Activated naive CD8-positive, alpha-beta T cell (primary cell): ENCODE measurements around the gene CSTPP1.
"Not testable (repeated sequence)": the region's sequence is repeated elsewhere in the genome, so short reads cannot be mapped to it uniquely, and the experiment has no call there.

Source experiments
- H3K27ac Mint-ChIP-seq: one replicate; pipeline ENCODE4 v1.8.0; 2021; ENCODE audit warnings: mixed read lengths
- H3K27me3 Mint-ChIP-seq: one replicate; pipeline ENCODE4 v1.8.0; 2021; ENCODE audit warnings: mixed read lengths
- H3K36me3 Mint-ChIP-seq: one replicate; pipeline ENCODE4 v1.8.0; 2021; ENCODE audit warnings: mixed read lengths
- H3K4me1 Mint-ChIP-seq: one replicate; pipeline ENCODE4 v1.8.0; 2021; ENCODE audit warnings: low read depth, mixed read lengths
- H3K4me3 Mint-ChIP-seq: one replicate; pipeline ENCODE4 v1.8.0; 2021; ENCODE audit warnings: mild to moderate bottlenecking, mixed read lengths
- H3K9me3 Mint-ChIP-seq: one replicate; pipeline ENCODE4 v1.8.0; 2021; ENCODE audit warnings: low read depth, mixed read lengths

Gene CSTPP1

GRCh38 chr11:47185305-47186075 is 248.9 kb downstream of the CSTPP1 start:
- Mint-ChIP-seq H3K27ac (no peak overlapping the region), H3K27me3 (peaks cover 5% of the 10 kb centered on the region), H3K4me3 (peak overlapping the region; percentile 51), H3K36me3 (no peaks in the 10 kb centered on the region), H3K9me3 (no peaks in the 10 kb centered on the region), H3K4me1 (peaks cover 10% of the 10 kb centered on the region)

DNA sequence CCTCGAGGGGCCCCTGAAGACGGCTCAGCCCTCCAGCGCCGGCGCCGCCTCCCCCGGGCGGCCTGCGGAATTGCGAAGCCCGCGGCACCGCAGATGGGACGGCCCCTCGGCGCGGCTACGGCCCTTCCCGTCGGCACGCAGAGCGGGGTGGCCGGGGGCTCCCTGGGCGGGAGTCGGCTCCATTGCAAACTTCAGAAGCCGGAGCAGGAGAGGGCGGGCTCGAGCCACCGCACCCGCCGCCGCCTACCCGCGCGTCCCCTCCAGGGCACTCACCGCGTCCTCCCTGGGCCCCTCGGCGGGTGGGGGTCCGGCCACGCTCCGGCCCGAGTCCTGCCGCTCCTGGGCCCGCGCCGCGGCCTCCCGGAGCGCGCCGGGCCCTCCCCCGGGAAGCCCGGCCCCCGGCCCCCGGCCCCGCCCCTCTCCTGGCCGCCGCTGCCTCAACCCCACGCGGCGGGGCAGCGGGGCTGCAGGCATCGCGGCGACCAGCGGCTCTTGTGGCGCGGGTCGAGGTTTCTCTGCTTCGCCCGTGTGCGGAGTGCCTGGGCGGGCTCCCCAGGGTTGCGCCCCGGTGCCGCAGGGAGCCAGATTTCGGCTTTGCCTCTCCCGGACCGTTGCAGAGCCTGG is 249.6 kb downstream of the CSTPP1 start, which contains the start of gene PACSIN3:
Gene PACSIN3 (minus strand): TSS at position 359 of the 624 bp plus-strand sequence. CDS start 3,707 bp downstream, outside the sequence.
- Mint-ChIP-seq H3K27ac (peak within 1 kb of the TSS; percentile 66), H3K27me3 (peaks cover 5% of the 10 kb centered on the region)

DNA sequence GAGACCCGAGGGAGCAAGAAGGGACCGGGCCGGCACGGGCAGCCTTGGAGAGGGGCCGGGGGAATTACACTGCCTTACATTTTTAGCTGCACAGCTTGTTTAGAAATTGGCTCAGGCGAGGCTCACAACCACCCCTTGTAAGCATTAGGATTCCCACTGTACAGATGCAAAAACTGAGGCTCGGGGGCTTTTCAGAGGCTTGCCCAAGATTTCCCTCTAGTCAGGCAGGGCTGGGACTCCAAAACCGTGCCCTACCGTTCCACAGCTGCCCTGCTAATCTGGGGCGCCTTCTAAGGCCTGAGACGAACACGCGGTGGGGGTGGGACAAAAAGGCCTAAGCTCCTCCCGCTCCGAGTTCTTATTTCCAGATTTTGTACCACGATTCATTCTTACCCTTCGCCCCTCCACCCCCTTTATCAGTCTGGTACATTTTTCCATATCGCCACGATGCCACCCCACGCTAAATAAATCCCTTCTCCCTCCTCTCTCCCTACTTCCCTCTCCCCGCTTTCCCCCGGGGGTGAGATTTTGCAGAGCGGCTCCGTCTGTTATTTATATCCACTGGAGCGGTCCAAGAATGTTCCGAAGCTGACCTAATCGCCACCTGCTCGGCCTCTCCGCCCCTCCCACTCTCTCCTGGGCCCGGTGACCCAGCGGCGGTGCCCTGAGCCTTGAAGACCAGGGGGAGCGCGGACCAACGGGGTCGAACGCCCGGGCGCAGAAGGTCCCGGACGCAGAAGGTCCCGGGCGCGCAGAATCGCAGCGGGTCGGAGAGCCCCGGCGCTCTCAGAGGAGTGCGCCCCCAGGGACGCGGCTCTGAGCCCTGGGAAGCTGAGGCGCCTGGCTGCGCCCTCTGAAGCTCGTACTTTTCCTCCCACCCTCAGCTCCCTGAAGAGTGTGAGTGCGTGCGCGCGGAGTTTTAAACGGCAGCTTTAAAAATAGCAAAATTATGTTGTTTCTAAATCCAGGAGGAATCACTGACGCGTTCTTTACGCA is 250.4 kb downstream of the CSTPP1 start:
- H3K27me3 Mint-ChIP-seq: peaks cover 5% of the 10 kb centered on the region
- peak overlapping the region; percentile 82 for H3K4me3 Mint-ChIP-seq
- H3K9me3 Mint-ChIP-seq: no peaks in the 10 kb centered on the region
- H3K36me3 Mint-ChIP-seq: no peaks in the 10 kb centered on the region
- peaks cover 10% of the 10 kb centered on the region for H3K4me1 Mint-ChIP-seq
- H3K27ac Mint-ChIP-seq: peak overlapping the region; percentile 66

More for the DNA sequence above, 249.6 kb downstream of the CSTPP1 start, which contains the start of gene PACSIN3:
- Mint-ChIP-seq H3K4me3 (peak within 1 kb of the TSS; percentile 82), H3K36me3 (no peaks in the 10 kb centered on the region), H3K9me3 (no peaks in the 10 kb centered on the region), H3K4me1 (peaks cover 10% of the 10 kb centered on the region)

GRCh38 chr11:47187723-47188122 is 251.2 kb downstream of the CSTPP1 start:
- no peaks in the 10 kb centered on the region for H3K36me3 Mint-ChIP-seq
- peaks cover 10% of the 10 kb centered on the region for H3K4me1 Mint-ChIP-seq
- no peaks in the 10 kb centered on the region for H3K9me3 Mint-ChIP-seq
- peak overlapping the region; percentile 82 for H3K4me3 Mint-ChIP-seq
- H3K27ac Mint-ChIP-seq: no peak overlapping the region
- peaks cover 5% of the 10 kb centered on the region for H3K27me3 Mint-ChIP-seq

DNA sequence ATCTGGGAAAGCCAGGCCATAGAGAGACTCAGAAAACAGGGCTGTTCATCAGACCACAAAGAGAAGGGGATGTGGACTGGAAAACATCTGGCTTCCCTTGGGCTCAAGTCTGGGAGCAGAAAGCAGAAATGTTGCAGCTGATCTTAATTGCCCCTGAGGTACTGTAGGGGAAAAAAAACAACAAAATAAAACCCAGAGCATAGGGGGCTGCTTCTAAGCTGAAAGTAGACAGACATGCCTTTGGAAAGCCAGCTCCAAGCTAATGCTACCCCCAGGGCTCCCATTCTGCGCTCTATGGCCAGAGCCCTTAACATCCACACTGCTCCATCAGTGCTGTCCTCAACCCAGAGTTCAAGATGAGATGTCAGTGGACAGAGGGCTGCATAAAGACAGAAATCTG is 251.7 kb downstream of the CSTPP1 start:
- no peaks in the 10 kb centered on the region for H3K36me3 Mint-ChIP-seq
- H3K27ac Mint-ChIP-seq: no peak overlapping the region
- H3K27me3 Mint-ChIP-seq: peaks cover 5% of the 10 kb centered on the region
- peaks cover 10% of the 10 kb centered on the region for H3K4me1 Mint-ChIP-seq
- peak overlapping the region; percentile 82 for H3K4me3 Mint-ChIP-seq
- H3K9me3 Mint-ChIP-seq: no peaks in the 10 kb centered on the region

GRCh38 chr11:47189100-47189834 is 252.7 kb downstream of the CSTPP1 start:
- peaks cover 10% of the 10 kb centered on the region for H3K4me1 Mint-ChIP-seq
- H3K4me3 Mint-ChIP-seq: no peak overlapping the region
- H3K36me3 Mint-ChIP-seq: no peaks in the 10 kb centered on the region
- no peak overlapping the region for H3K27ac Mint-ChIP-seq
- H3K27me3 Mint-ChIP-seq: peaks cover 2% of the 10 kb centered on the region
- H3K9me3 Mint-ChIP-seq: no peaks in the 10 kb centered on the region

- not testable (repeated sequence) for H3K27ac Mint-ChIP-seq, H3K27me3 Mint-ChIP-seq, H3K4me3 Mint-ChIP-seq, H3K9me3 Mint-ChIP-seq, H3K36me3 Mint-ChIP-seq
- peaks cover 10% of the 10 kb centered on the region for H3K4me1 Mint-ChIP-seq
Measured at GRCh38 chr11:47191137-47191536, 254.6 kb downstream of the CSTPP1 start.

DNA sequence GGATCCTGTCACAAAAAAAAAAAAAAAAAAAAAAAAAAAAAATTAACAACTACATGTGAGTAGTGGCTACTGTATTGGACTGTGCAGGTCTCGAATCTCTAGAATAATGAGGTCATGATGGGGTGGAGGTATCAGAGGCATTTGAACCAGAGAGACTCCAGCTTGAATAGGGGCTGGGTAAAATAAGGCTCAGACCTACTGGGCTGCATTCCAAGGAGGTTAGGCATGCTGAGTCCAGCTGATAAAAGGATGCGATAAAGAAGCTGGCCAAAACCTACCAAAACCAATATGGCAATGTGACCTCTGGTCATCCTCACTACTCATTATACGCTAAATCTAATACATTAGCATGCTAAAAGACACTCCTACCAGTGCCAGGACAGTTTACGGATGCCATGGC is 255.6 kb downstream of the CSTPP1 start:
- Mint-ChIP-seq H3K36me3 (no peaks in the 10 kb centered on the region), H3K27me3 (peaks cover 2% of the 10 kb centered on the region)

DNA sequence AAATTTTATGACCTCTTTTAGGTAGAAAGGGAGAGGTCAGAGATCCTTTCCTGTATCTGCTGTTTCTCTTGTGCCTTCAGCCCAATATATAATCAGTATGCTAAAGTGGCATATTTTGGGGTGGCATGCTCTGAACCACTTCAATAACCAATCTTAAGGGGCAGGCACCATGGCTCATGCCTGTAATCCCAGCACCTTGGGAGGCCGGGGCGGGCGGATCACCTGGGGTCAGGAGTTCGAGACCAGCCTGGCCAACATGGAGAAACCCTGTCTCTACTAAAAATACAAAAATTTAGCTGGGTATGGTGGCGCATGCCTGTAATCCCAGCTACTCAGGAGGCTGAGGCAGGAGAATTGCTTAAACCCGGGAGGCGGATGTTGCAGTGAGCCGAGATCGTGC is 261.6 kb downstream of the CSTPP1 start:
- not testable (repeated sequence) for H3K4me1 Mint-ChIP-seq, H3K36me3 Mint-ChIP-seq, H3K27ac Mint-ChIP-seq, H3K4me3 Mint-ChIP-seq, H3K9me3 Mint-ChIP-seq, H3K27me3 Mint-ChIP-seq

More for the DNA sequence above, 255.6 kb downstream of the CSTPP1 start:
- Mint-ChIP-seq H3K4me1 (peaks cover 6% of the 10 kb centered on the region), H3K27ac (no peak overlapping the region), H3K9me3 (no peaks in the 10 kb centered on the region), H3K4me3 (no peak overlapping the region)

- no peaks in the 10 kb centered on the region for H3K9me3 Mint-ChIP-seq
- no peak overlapping the region for H3K27ac Mint-ChIP-seq
- no peaks in the 10 kb centered on the region for H3K36me3 Mint-ChIP-seq
- no peaks in the 10 kb centered on the region for H3K4me1 Mint-ChIP-seq
- no peak overlapping the region for H3K4me3 Mint-ChIP-seq
- no peaks in the 10 kb centered on the region for H3K27me3 Mint-ChIP-seq
Measured at GRCh38 chr11:47201015-47201414, 264.5 kb downstream of the CSTPP1 start.

- Mint-ChIP-seq H3K36me3 (no peaks in the 10 kb centered on the region), H3K4me3 (no peak overlapping the region), H3K27me3 (no peaks in the 10 kb centered on the region), H3K4me1 (no peaks in the 10 kb centered on the region), H3K27ac (no peak overlapping the region), H3K9me3 (no peaks in the 10 kb centered on the region)
Measured at GRCh38 chr11:47202576-47202975, 266.0 kb downstream of the CSTPP1 start.

DNA sequence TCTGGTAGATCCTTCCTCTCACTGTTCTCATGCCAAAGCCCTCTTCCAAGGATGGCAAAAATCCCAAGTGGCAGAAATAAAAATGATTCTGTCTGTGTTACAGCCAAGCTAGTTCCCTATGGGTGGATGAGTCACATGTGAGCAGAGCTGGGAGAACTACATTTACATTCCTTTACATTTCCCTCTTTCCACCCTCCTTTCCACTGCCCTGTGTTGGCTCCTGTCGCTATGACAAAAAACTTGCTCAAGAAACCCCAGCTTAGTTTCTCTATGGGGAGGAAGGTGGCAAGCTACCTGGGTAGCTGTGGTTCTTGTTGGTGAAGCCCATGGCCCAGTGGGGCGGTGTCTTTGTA is 268.1 kb downstream of the CSTPP1 start:
- no peak overlapping the region for H3K4me3 Mint-ChIP-seq
- no peaks in the 10 kb centered on the region for H3K27me3 Mint-ChIP-seq
- no peaks in the 10 kb centered on the region for H3K4me1 Mint-ChIP-seq
- H3K9me3 Mint-ChIP-seq: no peaks in the 10 kb centered on the region
- H3K36me3 Mint-ChIP-seq: no peaks in the 10 kb centered on the region
- no peak overlapping the region for H3K27ac Mint-ChIP-seq

DNA sequence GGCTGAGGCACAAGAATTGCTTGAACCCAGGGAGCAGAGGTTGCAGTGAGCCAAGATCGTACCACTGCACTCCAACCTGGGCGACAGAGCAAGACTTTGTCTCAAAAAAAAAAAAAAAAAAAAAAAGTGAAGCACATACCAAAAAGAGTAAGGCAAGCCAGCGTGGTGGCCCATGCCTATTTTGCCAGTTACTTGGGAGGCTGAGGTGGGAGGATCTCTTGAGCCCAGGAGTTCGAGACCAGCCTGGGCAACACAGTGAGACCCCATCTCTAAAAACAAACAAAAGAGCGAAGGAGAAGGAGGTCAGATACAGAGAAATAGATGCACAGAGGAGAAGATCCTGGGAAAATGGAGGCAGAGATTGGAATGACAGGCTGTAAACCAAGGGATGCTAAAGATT is 270.0 kb downstream of the CSTPP1 start:
- not testable (repeated sequence) for H3K36me3 Mint-ChIP-seq, H3K4me1 Mint-ChIP-seq, H3K27me3 Mint-ChIP-seq, H3K27ac Mint-ChIP-seq, H3K4me3 Mint-ChIP-seq, H3K9me3 Mint-ChIP-seq

DNA sequence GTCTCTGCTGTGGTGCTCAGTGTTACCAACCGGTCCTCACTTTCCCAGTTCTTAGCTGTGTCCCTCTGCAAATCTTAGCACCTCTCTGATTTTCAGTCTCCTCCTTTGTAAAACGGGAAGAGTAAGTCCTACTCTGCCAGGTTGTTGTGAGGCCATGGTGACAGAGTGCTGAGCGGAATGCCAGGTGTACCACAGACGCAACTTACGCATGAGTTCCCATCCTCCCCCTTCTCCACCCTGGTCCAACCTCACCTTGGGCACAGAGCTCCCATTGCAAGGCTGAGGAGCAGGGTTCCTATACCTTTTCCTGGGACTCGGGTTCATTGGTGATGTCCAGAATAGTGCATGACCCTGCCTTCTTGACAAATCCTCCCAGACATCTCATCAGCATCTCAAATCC is 270.9 kb downstream of the CSTPP1 start:
- Mint-ChIP-seq H3K27me3 (no peaks in the 10 kb centered on the region), H3K4me3 (no peak overlapping the region), H3K36me3 (no peaks in the 10 kb centered on the region), H3K4me1 (no peaks in the 10 kb centered on the region), H3K9me3 (no peaks in the 10 kb centered on the region), H3K27ac (no peak overlapping the region)
